ENCODE data around the gene INMT. TPM values are rescaled to one million over a fixed set of nuclear protein-coding genes. Genes with fewer than 3 reads are reported as not detected.
A peak's percentile ranks its signal among the peaks of the same experiment; 100 is the strongest.

INMT gene
- polyA plus RNA-seq, 1 experiment: 6.6 TPM

DNA sequence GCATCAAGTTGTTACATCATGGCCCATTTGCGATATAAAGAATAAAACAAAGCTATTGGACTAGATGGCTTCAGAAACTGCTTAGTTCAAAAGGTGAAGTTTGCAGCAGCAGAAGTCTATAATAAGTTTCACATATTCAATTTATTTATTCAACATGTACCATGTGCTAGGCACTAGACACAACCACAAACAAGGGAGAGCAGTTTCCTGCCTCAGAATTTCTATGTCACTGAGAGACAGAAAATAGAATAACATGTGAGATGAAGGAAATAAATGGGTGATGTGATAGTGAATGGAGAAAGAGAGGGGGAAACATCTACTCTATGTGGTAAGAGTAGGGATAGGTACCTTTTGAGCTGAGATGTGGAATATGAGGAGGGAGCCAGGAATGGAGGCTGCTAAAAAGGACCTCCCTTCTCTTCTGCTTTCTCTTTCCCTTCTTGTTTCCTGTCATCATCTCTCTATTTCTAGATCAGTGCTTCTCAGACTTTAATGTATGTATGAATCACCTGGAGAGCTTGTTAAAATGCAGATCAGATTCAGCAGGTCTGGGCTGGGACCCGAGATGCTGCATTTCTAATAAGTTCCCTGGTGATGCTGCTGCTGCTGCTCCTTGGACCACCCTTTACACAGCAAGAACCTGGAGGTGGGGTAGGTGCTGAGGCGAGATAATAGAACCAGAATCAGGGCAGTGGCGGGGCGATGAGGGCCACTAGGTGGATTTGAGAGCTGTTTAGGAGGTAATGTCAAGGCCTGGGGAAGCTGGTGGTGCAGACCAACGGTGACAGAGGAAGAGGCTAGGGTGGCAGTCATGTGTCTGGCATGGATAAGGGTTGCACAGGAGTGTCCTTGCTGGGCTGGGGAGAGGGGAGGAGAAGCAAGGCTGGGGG, 13.7 kb upstream of the INMT start:
- TF ChIP-seq, protein P1, sequence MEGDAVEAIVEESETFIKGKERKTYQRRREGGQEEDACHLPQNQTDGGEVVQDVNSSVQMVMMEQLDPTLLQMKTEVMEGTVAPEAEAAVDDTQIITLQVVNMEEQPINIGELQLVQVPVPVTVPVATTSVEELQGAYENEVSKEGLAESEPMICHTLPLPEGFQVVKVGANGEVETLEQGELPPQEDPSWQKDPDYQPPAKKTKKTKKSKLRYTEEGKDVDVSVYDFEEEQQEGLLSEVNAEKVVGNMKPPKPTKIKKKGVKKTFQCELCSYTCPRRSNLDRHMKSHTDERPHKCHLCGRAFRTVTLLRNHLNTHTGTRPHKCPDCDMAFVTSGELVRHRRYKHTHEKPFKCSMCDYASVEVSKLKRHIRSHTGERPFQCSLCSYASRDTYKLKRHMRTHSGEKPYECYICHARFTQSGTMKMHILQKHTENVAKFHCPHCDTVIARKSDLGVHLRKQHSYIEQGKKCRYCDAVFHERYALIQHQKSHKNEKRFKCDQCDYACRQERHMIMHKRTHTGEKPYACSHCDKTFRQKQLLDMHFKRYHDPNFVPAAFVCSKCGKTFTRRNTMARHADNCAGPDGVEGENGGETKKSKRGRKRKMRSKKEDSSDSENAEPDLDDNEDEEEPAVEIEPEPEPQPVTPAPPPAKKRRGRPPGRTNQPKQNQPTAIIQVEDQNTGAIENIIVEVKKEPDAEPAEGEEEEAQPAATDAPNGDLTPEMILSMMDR (IDR thresholded peaks at IDR 0.05; ENCODE audit: low read depth, low read length): no peak
- H3K27ac ChIP-seq (ENCODE audit: low read depth, low read length): no peak overlapping the region
- POLR2A ChIA-PET: no interaction called here
- H3K9me3 ChIP-seq (ENCODE audit: control insufficient read depth, insufficient read depth, low read length): no peaks in the 10 kb centered on the region; the same call in 1 of the 2 replicates
- no peak overlapping the region for H3K4me3 ChIP-seq (ENCODE audit: low read depth, low read length)
- CTCF ChIA-PET: interaction anchor here (1.0 to 1.5 kb wide), 4 partner anchors 8 to 1214 kb away, joined by 3 to 5 read pairs (median 4); no protein-coding TSS in a partner anchor
- H3K27me3 ChIP-seq (ENCODE audit: control insufficient read depth, insufficient read depth, low read length): peaks cover 30% of the 10 kb centered on the region
- DNase-seq (ENCODE audit: low read depth, low spot score): no peak

DNA sequence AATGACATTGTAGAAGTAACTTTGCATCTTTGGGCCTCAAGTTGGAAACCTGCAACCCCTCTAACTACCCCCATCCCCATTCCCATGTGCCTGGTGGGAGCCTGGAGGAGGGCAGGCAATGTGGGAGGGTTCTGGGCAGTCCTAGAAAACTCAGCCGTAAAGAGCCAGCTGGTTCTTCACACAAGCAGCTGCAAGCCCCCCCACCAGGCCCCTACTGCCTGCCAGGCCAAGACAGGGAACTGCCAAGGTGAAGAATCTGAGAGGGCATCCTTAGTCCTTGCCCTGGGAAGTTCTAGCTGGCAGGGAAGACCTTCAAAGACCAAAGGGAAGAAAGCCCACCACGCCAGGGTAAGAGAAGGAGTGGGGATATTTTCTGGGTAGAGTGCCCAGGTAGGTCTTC, 12.2 kb upstream of the INMT start:
- Histone ChIP-seq H3K27ac (ENCODE audit: low read depth, low read length) (no peak overlapping the region), H3K4me3 (ENCODE audit: low read depth, low read length) (no peak overlapping the region), H3K27me3 (ENCODE audit: control insufficient read depth, insufficient read depth, low read length) (peaks cover 28% of the 10 kb centered on the region), H3K9me3 (ENCODE audit: control insufficient read depth, insufficient read depth, low read length) (no peaks in the 10 kb centered on the region; the same call in 1 of the 2 replicates)
- POLR2A ChIA-PET: no interaction called here
- TF ChIP-seq, protein P1 (IDR thresholded peaks at IDR 0.05; ENCODE audit: low read depth, low read length): no peak
- CTCF ChIA-PET: interaction anchor here (0.6 to 2.7 kb wide), 35 partner anchors 9 to 465 kb away, joined by 3 to 40 read pairs (median 4); partner anchors contain the start of gene CRHR2
- DNase-seq (ENCODE audit: low read depth, low spot score): no peak

- TF ChIP-seq, protein P1 (IDR thresholded peaks at IDR 0.05; ENCODE audit: low read depth, low read length): peak; percentile 99
- peak; percentile 23 for DNase-seq (ENCODE audit: low read depth, low spot score)
- ChIA-PET POLR2A (no interaction called here), CTCF (interaction anchor here (0.6 to 2.7 kb wide), 50 partner anchors 9 to 740 kb away, joined by 3 to 40 read pairs (median 4); partner anchors contain the start of gene CRHR2)
- peaks cover 23% of the 10 kb centered on the region for H3K27me3 ChIP-seq (ENCODE audit: control insufficient read depth, insufficient read depth, low read length)
- no peaks in the 10 kb centered on the region for H3K9me3 ChIP-seq (ENCODE audit: control insufficient read depth, insufficient read depth, low read length)
- no peak overlapping the region for H3K4me3 ChIP-seq (ENCODE audit: low read depth, low read length)
- H3K27ac ChIP-seq (ENCODE audit: low read depth, low read length): no peak overlapping the region
These were observed 11.3 kb upstream of the INMT start for GRCh38 chr7:30740417-30741181.

DNA sequence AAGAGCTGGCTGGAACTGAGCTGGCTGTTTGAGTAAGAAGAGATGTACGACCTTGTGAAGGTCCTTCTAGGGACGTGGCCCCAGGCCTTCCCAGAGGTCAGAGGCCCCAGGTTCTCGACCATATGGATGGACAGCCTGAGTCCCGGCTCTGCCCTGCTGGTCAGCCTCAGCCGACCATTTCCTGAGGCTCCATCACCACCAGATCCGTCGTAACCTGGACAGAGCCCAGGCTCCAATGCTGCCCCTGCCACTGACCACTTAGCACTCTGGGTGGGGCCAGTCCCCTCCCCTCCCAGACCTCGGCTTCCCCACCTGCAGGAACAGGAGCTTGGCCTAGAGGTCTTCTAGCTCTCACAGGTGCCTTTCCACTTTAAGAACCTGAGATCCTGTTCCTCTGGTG, 10.6 kb upstream of the INMT start:
- POLR2A ChIA-PET: no interaction called here
- H3K27ac ChIP-seq (ENCODE audit: low read depth, low read length): no peak overlapping the region
- no peak for DNase-seq (ENCODE audit: low read depth, low spot score)
- H3K27me3 ChIP-seq (ENCODE audit: control insufficient read depth, insufficient read depth, low read length): peaks cover 18% of the 10 kb centered on the region
- H3K9me3 ChIP-seq (ENCODE audit: control insufficient read depth, insufficient read depth, low read length): no peaks in the 10 kb centered on the region
- CTCF ChIA-PET: interaction anchor here (0.6 to 2.7 kb wide), 35 partner anchors 9 to 863 kb away, joined by 3 to 40 read pairs (median 5); partner anchors contain the start of gene CRHR2
- TF ChIP-seq, protein P1 (IDR thresholded peaks at IDR 0.05; ENCODE audit: low read depth, low read length): no peak
- H3K4me3 ChIP-seq (ENCODE audit: low read depth, low read length): no peak overlapping the region
